Measurements from ENCODE around the gene PIEZO2. TPM values are rescaled to one million over a fixed set of nuclear protein-coding genes. Genes with fewer than 3 reads are reported as not detected.

PIEZO2 gene
- total RNA-seq, 2 experiments from 2014 or later, result not detected

GRCh38 chr18:11095211-11095610 is 54.2 kb downstream of the PIEZO2 start:
- POLR2A ChIA-PET, result no interaction called here
- DNase-seq, result no peak
- Mint-ChIP-seq H3K36me3 (ENCODE audit: low read depth) (no peaks in the 10 kb centered on the region), H3K27ac (no peak overlapping the region), H3K4me1 (no peaks in the 10 kb centered on the region), H3K27me3 (no peaks in the 10 kb centered on the region), H3K9me3 (no peaks in the 10 kb centered on the region), H3K4me3 (no peak overlapping the region)
- CTCF ChIA-PET, result no interaction called here

- no peak for DNase-seq
- ChIA-PET POLR2A (no interaction called here), CTCF (no interaction called here)
- Mint-ChIP-seq H3K4me3 (no peak overlapping the region), H3K4me1 (no peaks in the 10 kb centered on the region), H3K27me3 (peaks cover 3% of the 10 kb centered on the region), H3K27ac (no peak overlapping the region), H3K36me3 (ENCODE audit: low read depth) (no peaks in the 10 kb centered on the region), H3K9me3 (no peaks in the 10 kb centered on the region)
Measured at GRCh38 chr18:11091746-11092145, 57.6 kb downstream of the PIEZO2 start.

- no peaks in the 10 kb centered on the region for H3K4me1 Mint-ChIP-seq
- H3K36me3 Mint-ChIP-seq (ENCODE audit: low read depth), result no peaks in the 10 kb centered on the region
- POLR2A ChIA-PET, result no interaction called here
- no peaks in the 10 kb centered on the region for H3K9me3 Mint-ChIP-seq
- no peak overlapping the region for H3K27ac Mint-ChIP-seq
- peaks cover 3% of the 10 kb centered on the region for H3K27me3 Mint-ChIP-seq
- no peak for DNase-seq
- H3K4me3 Mint-ChIP-seq, result no peak overlapping the region
- CTCF ChIA-PET, result no interaction called here
Measured at GRCh38 chr18:11089931-11090715, 59.2 kb downstream of the PIEZO2 start.

GRCh38 chr18:11081009-11081532 is 68.3 kb downstream of the PIEZO2 start:
- no peak for DNase-seq
- Mint-ChIP-seq H3K9me3 (no peaks in the 10 kb centered on the region), H3K4me1 (no peaks in the 10 kb centered on the region), H3K36me3 (ENCODE audit: low read depth) (no peaks in the 10 kb centered on the region), H3K27ac (no peak overlapping the region), H3K4me3 (no peak overlapping the region), H3K27me3 (no peaks in the 10 kb centered on the region)
- CTCF ChIA-PET, result no interaction called here
- POLR2A ChIA-PET, result no interaction called here

GRCh38 chr18:11078491-11078890 is 70.9 kb downstream of the PIEZO2 start:
- H3K27me3 Mint-ChIP-seq, result no peaks in the 10 kb centered on the region
- no peaks in the 10 kb centered on the region for H3K4me1 Mint-ChIP-seq
- H3K27ac Mint-ChIP-seq, result no peak overlapping the region
- H3K36me3 Mint-ChIP-seq (ENCODE audit: low read depth), result no peaks in the 10 kb centered on the region
- H3K4me3 Mint-ChIP-seq, result no peak overlapping the region
- POLR2A ChIA-PET, result no interaction called here
- no peaks in the 10 kb centered on the region for H3K9me3 Mint-ChIP-seq
- CTCF ChIA-PET, result no interaction called here
- no peak for DNase-seq

GRCh38 chr18:11077548-11078187 is 71.7 kb downstream of the PIEZO2 start:
- CTCF ChIA-PET, result interaction anchor here (0.6 kb wide), 1 partner anchor 37 kb away, joined by 3 read pairs; no protein-coding TSS in a partner anchor
- no peaks in the 10 kb centered on the region for H3K27me3 Mint-ChIP-seq

GRCh38 chr18:11074889-11075288 is 74.5 kb downstream of the PIEZO2 start:
- Mint-ChIP-seq H3K4me3 (no peak overlapping the region), H3K36me3 (ENCODE audit: low read depth) (no peaks in the 10 kb centered on the region), H3K27me3 (no peaks in the 10 kb centered on the region), H3K27ac (no peak overlapping the region), H3K4me1 (no peaks in the 10 kb centered on the region), H3K9me3 (no peaks in the 10 kb centered on the region)
- no peak for DNase-seq
- ChIA-PET CTCF (no interaction called here), POLR2A (no interaction called here)

More at GRCh38 chr18:11077548-11078187, 71.7 kb downstream of the PIEZO2 start:
- Mint-ChIP-seq H3K4me3 (no peak overlapping the region), H3K27ac (no peak overlapping the region), H3K36me3 (ENCODE audit: low read depth) (no peaks in the 10 kb centered on the region), H3K4me1 (no peaks in the 10 kb centered on the region), H3K9me3 (no peaks in the 10 kb centered on the region)
- no peak for DNase-seq
- POLR2A ChIA-PET, result no interaction called here

GRCh38 chr18:11073971-11074370 is 75.4 kb downstream of the PIEZO2 start:
- no peak overlapping the region for H3K4me3 Mint-ChIP-seq
- no peaks in the 10 kb centered on the region for H3K36me3 Mint-ChIP-seq (ENCODE audit: low read depth)
- no peak overlapping the region for H3K27ac Mint-ChIP-seq
- no peaks in the 10 kb centered on the region for H3K27me3 Mint-ChIP-seq
- ChIA-PET CTCF (no interaction called here), POLR2A (no interaction called here)
- H3K9me3 Mint-ChIP-seq, result no peaks in the 10 kb centered on the region
- no peaks in the 10 kb centered on the region for H3K4me1 Mint-ChIP-seq
- DNase-seq, result no peak

- no peak for DNase-seq
- CTCF ChIA-PET, result no interaction called here
- no peak overlapping the region for H3K27ac Mint-ChIP-seq
- POLR2A ChIA-PET, result no interaction called here
- no peaks in the 10 kb centered on the region for H3K9me3 Mint-ChIP-seq
- no peak overlapping the region for H3K4me3 Mint-ChIP-seq
- H3K4me1 Mint-ChIP-seq, result no peaks in the 10 kb centered on the region
- H3K36me3 Mint-ChIP-seq (ENCODE audit: low read depth), result no peaks in the 10 kb centered on the region
- H3K27me3 Mint-ChIP-seq, result no peaks in the 10 kb centered on the region
Measured at GRCh38 chr18:11072632-11073031, 76.7 kb downstream of the PIEZO2 start.

GRCh38 chr18:11071300-11071699 is 78.1 kb downstream of the PIEZO2 start:
- ChIA-PET POLR2A (no interaction called here), CTCF (no interaction called here)
- no peaks in the 10 kb centered on the region for H3K27me3 Mint-ChIP-seq
- H3K4me1 Mint-ChIP-seq, result no peaks in the 10 kb centered on the region
- DNase-seq, result no peak
- no peaks in the 10 kb centered on the region for H3K36me3 Mint-ChIP-seq (ENCODE audit: low read depth)
- no peak overlapping the region for H3K4me3 Mint-ChIP-seq
- H3K9me3 Mint-ChIP-seq, result no peaks in the 10 kb centered on the region
- no peak overlapping the region for H3K27ac Mint-ChIP-seq

GRCh38 chr18:11070593-11070992 is 78.8 kb downstream of the PIEZO2 start:
- Mint-ChIP-seq H3K4me3 (no peak overlapping the region), H3K27ac (no peak overlapping the region), H3K36me3 (ENCODE audit: low read depth) (no peaks in the 10 kb centered on the region), H3K9me3 (no peaks in the 10 kb centered on the region), H3K4me1 (no peaks in the 10 kb centered on the region), H3K27me3 (no peaks in the 10 kb centered on the region)
- no peak for DNase-seq
- ChIA-PET POLR2A (no interaction called here), CTCF (no interaction called here)

- H3K4me1 Mint-ChIP-seq, result no peaks in the 10 kb centered on the region
- CTCF ChIA-PET, result no interaction called here
- H3K27me3 Mint-ChIP-seq, result no peaks in the 10 kb centered on the region
- H3K36me3 Mint-ChIP-seq (ENCODE audit: low read depth), result no peaks in the 10 kb centered on the region
- H3K9me3 Mint-ChIP-seq, result no peaks in the 10 kb centered on the region
- POLR2A ChIA-PET, result no interaction called here
- H3K27ac Mint-ChIP-seq, result no peak overlapping the region
- DNase-seq, result no peak
- no peak overlapping the region for H3K4me3 Mint-ChIP-seq
Measured at GRCh38 chr18:11066038-11066437, 83.3 kb downstream of the PIEZO2 start.

GRCh38 chr18:11064727-11065460 is 84.5 kb downstream of the PIEZO2 start:
- CTCF ChIA-PET, result no interaction called here
- Mint-ChIP-seq H3K4me3 (no peak overlapping the region), H3K27me3 (no peaks in the 10 kb centered on the region), H3K27ac (no peak overlapping the region), H3K4me1 (no peaks in the 10 kb centered on the region), H3K36me3 (ENCODE audit: low read depth) (no peaks in the 10 kb centered on the region), H3K9me3 (no peaks in the 10 kb centered on the region)
- no peak for DNase-seq
- POLR2A ChIA-PET, result no interaction called here
